NCI-H2196 treated with DMSO at 0.1 percent for 48 hours (cell line): ENCODE measurements around the gene DYNLT5.
"Not testable (repeated sequence)": the region's sequence is repeated elsewhere in the genome, so short reads cannot be mapped to it uniquely, and the experiment has no call there.

ENCODE experiments used
- DNase-seq: peaks from one replicate; lab custom pipeline; 2025; ENCODE audit not compliant: unreplicated experiment; lab: John Stamatoyannopoulos, UW

Gene DYNLT5

GRCh38 chr1:66787641-66788040, 35.4 kb downstream of the DYNLT5 start:
- DNase-seq: no peak

GRCh38 chr1:66788231-66788939, 36.1 kb downstream of the DYNLT5 start:
- no peak for DNase-seq

- DNase-seq: no peak
Measured at GRCh38 chr1:66791621-66792610, 39.7 kb downstream of the DYNLT5 start.

GRCh38 chr1:66795839-66796238, 43.6 kb downstream of the DYNLT5 start:
- not testable (repeated sequence) for DNase-seq

- DNase-seq: no peak
Measured at GRCh38 chr1:66809245-66809644, 57.0 kb downstream of the DYNLT5 start.

GRCh38 chr1:66809736-66810326, 57.6 kb downstream of the DYNLT5 start:
- DNase-seq: no peak

GRCh38 chr1:66824771-66825170, 72.5 kb downstream of the DYNLT5 start:
- DNase-seq: no peak
